ENCODE data around the gene LHX6. TPM values are rescaled to one million over a fixed set of nuclear protein-coding genes. Genes with fewer than 3 reads are reported as not detected.

The LHX6 gene
- total RNA-seq, 4 donors from 2014 or later = 2.5 to 15.0 (median 6.5) TPM

GRCh38 chr9:122191584-122191983, 37.2 kb downstream of the LHX6 start:
- TF ChIP-seq POLR2A (IDR thresholded peaks at IDR 0.05) (no peak), CTCF (IDR thresholded peaks at IDR 0.05) (no peak), EP300 (IDR thresholded peaks at IDR 0.05) (no peak)
- DNase-seq (ENCODE audit: low spot score in 2 of 2) = no peak
- H3K27ac ChIP-seq = no peak overlapping the region
- no peak overlapping the region for H3K4me3 ChIP-seq
- H3K9me3 ChIP-seq = no peaks in the 10 kb centered on the region
- no peaks in the 10 kb centered on the region for H3K36me3 ChIP-seq
- WGBS, 2 donors = 73 to 77% methylated on average over 11 of the region's 11 CpGs
- H3K27me3 ChIP-seq = no peaks in the 10 kb centered on the region
- H3K4me1 ChIP-seq = no peaks in the 10 kb centered on the region

- TF ChIP-seq CTCF (IDR thresholded peaks at IDR 0.05) = no peak
- no peak for TF ChIP-seq EP300 (IDR thresholded peaks at IDR 0.05)
- no peak for TF ChIP-seq POLR2A (IDR thresholded peaks at IDR 0.05)
- H3K36me3 ChIP-seq = no peaks in the 10 kb centered on the region
- no peaks in the 10 kb centered on the region for H3K4me1 ChIP-seq
- H3K4me3 ChIP-seq = no peak overlapping the region
- H3K27ac ChIP-seq = no peak overlapping the region
- no peak for DNase-seq (ENCODE audit: low spot score in 2 of 2)
- 75 to 78% methylated on average over 11 to 12 of the region's 12 CpGs for WGBS, 2 donors
- H3K27me3 ChIP-seq = no peaks in the 10 kb centered on the region
- no peaks in the 10 kb centered on the region for H3K9me3 ChIP-seq
Measured at GRCh38 chr9:122190597-122191381, 38.0 kb downstream of the LHX6 start.

- no peaks in the 10 kb centered on the region for H3K9me3 ChIP-seq
- no peaks in the 10 kb centered on the region for H3K4me1 ChIP-seq
- no peak overlapping the region for H3K27ac ChIP-seq
- DNase-seq (ENCODE audit: low spot score in 2 of 2) = no peak
- H3K36me3 ChIP-seq = no peaks in the 10 kb centered on the region
- no peak overlapping the region for H3K4me3 ChIP-seq
- WGBS, 2 donors = 77 to 82% methylated on average over 6 of the region's 6 CpGs
- H3K27me3 ChIP-seq = peaks cover 0 to 9% of the 10 kb centered on the region in 2 donors
- TF ChIP-seq CTCF (IDR thresholded peaks at IDR 0.05) (no peak), POLR2A (IDR thresholded peaks at IDR 0.05) (no peak), EP300 (IDR thresholded peaks at IDR 0.05) (no peak)
Measured at GRCh38 chr9:122188369-122188768, 40.4 kb downstream of the LHX6 start.

- Histone ChIP-seq H3K4me1 (no peaks in the 10 kb centered on the region), H3K27ac (no peak overlapping the region), H3K27me3 (peaks cover 0 to 22% of the 10 kb centered on the region in 2 donors), H3K36me3 (no peaks in the 10 kb centered on the region), H3K9me3 (no peaks in the 10 kb centered on the region), H3K4me3 (no peak overlapping the region)
- 79 to 88% methylated on average over 8 of the region's 8 CpGs for WGBS, 2 donors
- TF ChIP-seq POLR2A (IDR thresholded peaks at IDR 0.05) (no peak), EP300 (IDR thresholded peaks at IDR 0.05) (no peak), CTCF (IDR thresholded peaks at IDR 0.05) (no peak)
- DNase-seq (ENCODE audit: low spot score in 2 of 2) = no peak
Measured at GRCh38 chr9:122186777-122187470, 41.8 kb downstream of the LHX6 start.

- no peak overlapping the region for H3K27ac ChIP-seq
- no peaks in the 10 kb centered on the region for H3K4me1 ChIP-seq
- 54 to 58% methylated on average over 5 of the region's 5 CpGs for WGBS, 2 donors
- no peaks in the 10 kb centered on the region for H3K9me3 ChIP-seq
- no peak for DNase-seq (ENCODE audit: low spot score in 2 of 2)
- no peaks in the 10 kb centered on the region for H3K36me3 ChIP-seq
- peaks cover 0 to 27% of the 10 kb centered on the region in 2 donors for H3K27me3 ChIP-seq
- H3K4me3 ChIP-seq = no peak overlapping the region
- TF ChIP-seq POLR2A (IDR thresholded peaks at IDR 0.05) = no peak
- no peak for TF ChIP-seq CTCF (IDR thresholded peaks at IDR 0.05)
- TF ChIP-seq EP300 (IDR thresholded peaks at IDR 0.05) = no peak
Measured at GRCh38 chr9:122186301-122186700, 42.5 kb downstream of the LHX6 start.

All from tibial nerve (tissue), 4 donors.